Measurements from ENCODE around the gene KIF12.

- TF ChIP-seq, protein P1, sequence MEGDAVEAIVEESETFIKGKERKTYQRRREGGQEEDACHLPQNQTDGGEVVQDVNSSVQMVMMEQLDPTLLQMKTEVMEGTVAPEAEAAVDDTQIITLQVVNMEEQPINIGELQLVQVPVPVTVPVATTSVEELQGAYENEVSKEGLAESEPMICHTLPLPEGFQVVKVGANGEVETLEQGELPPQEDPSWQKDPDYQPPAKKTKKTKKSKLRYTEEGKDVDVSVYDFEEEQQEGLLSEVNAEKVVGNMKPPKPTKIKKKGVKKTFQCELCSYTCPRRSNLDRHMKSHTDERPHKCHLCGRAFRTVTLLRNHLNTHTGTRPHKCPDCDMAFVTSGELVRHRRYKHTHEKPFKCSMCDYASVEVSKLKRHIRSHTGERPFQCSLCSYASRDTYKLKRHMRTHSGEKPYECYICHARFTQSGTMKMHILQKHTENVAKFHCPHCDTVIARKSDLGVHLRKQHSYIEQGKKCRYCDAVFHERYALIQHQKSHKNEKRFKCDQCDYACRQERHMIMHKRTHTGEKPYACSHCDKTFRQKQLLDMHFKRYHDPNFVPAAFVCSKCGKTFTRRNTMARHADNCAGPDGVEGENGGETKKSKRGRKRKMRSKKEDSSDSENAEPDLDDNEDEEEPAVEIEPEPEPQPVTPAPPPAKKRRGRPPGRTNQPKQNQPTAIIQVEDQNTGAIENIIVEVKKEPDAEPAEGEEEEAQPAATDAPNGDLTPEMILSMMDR (conservative IDR thresholded peaks at IDR 0.05; ENCODE audit: low read depth in 2 of 2), result no peak
- no peak for TF ChIP-seq EZH2 (IDR thresholded peaks at IDR 0.05; ENCODE audit: low read depth, unreplicated experiment)
- TF ChIP-seq POLR2AphosphoS5 (IDR thresholded peaks at IDR 0.05; ENCODE audit: low read depth), result no peak
- TF ChIP-seq, protein P2, sequence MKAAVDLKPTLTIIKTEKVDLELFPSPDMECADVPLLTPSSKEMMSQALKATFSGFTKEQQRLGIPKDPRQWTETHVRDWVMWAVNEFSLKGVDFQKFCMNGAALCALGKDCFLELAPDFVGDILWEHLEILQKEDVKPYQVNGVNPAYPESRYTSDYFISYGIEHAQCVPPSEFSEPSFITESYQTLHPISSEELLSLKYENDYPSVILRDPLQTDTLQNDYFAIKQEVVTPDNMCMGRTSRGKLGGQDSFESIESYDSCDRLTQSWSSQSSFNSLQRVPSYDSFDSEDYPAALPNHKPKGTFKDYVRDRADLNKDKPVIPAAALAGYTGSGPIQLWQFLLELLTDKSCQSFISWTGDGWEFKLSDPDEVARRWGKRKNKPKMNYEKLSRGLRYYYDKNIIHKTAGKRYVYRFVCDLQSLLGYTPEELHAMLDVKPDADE (IDR thresholded peaks at IDR 0.05), result no peak
- TF ChIP-seq EZH2phosphoT487 (IDR thresholded peaks at IDR 0.05; ENCODE audit: unreplicated experiment), result no peak
- no peak for TF ChIP-seq NANOG (IDR thresholded peaks at IDR 0.05; ENCODE audit: borderline replicate concordance)
Observed at GRCh38 chr9:114088571-114089170, 10.4 kb downstream of the KIF12 start.
